ENCODE measurements around the gene HBE1.

GRCh38 chr11:5241458-5241857, 28.3 kb downstream of the HBE1 start:
- no peak for TF ChIP-seq CEBPB (IDR thresholded peaks at IDR 0.05; ENCODE audit: low read depth, low read length)
- TF ChIP-seq, protein P1, sequence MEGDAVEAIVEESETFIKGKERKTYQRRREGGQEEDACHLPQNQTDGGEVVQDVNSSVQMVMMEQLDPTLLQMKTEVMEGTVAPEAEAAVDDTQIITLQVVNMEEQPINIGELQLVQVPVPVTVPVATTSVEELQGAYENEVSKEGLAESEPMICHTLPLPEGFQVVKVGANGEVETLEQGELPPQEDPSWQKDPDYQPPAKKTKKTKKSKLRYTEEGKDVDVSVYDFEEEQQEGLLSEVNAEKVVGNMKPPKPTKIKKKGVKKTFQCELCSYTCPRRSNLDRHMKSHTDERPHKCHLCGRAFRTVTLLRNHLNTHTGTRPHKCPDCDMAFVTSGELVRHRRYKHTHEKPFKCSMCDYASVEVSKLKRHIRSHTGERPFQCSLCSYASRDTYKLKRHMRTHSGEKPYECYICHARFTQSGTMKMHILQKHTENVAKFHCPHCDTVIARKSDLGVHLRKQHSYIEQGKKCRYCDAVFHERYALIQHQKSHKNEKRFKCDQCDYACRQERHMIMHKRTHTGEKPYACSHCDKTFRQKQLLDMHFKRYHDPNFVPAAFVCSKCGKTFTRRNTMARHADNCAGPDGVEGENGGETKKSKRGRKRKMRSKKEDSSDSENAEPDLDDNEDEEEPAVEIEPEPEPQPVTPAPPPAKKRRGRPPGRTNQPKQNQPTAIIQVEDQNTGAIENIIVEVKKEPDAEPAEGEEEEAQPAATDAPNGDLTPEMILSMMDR (conservative IDR thresholded peaks at IDR 0.05; ENCODE audit: low read depth, low read length) = no peak
- TF ChIP-seq RFX5 (IDR thresholded peaks at IDR 0.05; ENCODE audit: low read depth, low read length) = no peak
- TF ChIP-seq POLR2A (IDR thresholded peaks at IDR 0.05; ENCODE audit: low read depth, low read length) = no peak
- TF ChIP-seq BHLHE40 (IDR thresholded peaks at IDR 0.05; ENCODE audit: low read depth, low read length) = no peak
